NB4 (cell line): ENCODE measurements around the gene SPTBN4.

Source experiments
- DNase-seq: peaks from one replicate; pipeline ENCODE4 v3.0.0; 2010; ENCODE audit warnings: low read depth
- H3K4me3 ChIP-seq: one replicate; pipeline ENCODE4 v1.5.1; 2011; ENCODE audit warnings: mild to moderate bottlenecking, low read depth, low read length, moderate library complexity
- CTCF ChIP-seq: IDR thresholded peaks from one replicate; pipeline ENCODE4 v1.5.1; 2012; ENCODE audit warnings: low read depth, low read length
- MAX ChIP-seq: IDR thresholded peaks from 2 replicates; pipeline ENCODE4 v1.6.1; 2011; ENCODE audit warnings: low read depth, low read length
- MYC ChIP-seq: IDR thresholded peaks from 2 replicates; pipeline ENCODE4 v1.6.1; 2011; ENCODE audit warnings: low read depth, low read length
- POLR2A ChIP-seq: IDR thresholded peaks from 2 replicates; pipeline ENCODE4 v1.6.1; 2011; ENCODE audit warnings: mild to moderate bottlenecking; ENCODE audit not compliant: insufficient read length; ENCODE audit errors: extremely low read depth

SPTBN4 gene

GRCh38 chr19:40567040-40567749, 100.4 kb downstream of the SPTBN4 start:
- no peak for TF ChIP-seq MYC
- no peak for TF ChIP-seq MAX
- no peak for TF ChIP-seq CTCF
- no peak for TF ChIP-seq POLR2A
- H3K4me3 ChIP-seq: no peak overlapping the region
- DNase-seq: no peak

- DNase-seq: no peak
- TF ChIP-seq MAX (no peak), CTCF (no peak), MYC (no peak), POLR2A (no peak)
- no peak overlapping the region for H3K4me3 ChIP-seq
Observed at GRCh38 chr19:40567750-40568494, 101.1 kb downstream of the SPTBN4 start.

- DNase-seq: peak; percentile 95
- TF ChIP-seq MYC (no peak), CTCF (no peak), MAX (0 out of 2 replicates have a peak, but pooled peaks have one; percentile 3), POLR2A (no peak)
- H3K4me3 ChIP-seq: peak overlapping the region; percentile 25
Observed at GRCh38 chr19:40570313-40571004, 103.7 kb downstream of the SPTBN4 start.

GRCh38 chr19:40571005-40571318, 104.2 kb downstream of the SPTBN4 start:
- no peak for DNase-seq
- no peak for TF ChIP-seq MAX
- TF ChIP-seq POLR2A: no peak
- TF ChIP-seq CTCF: no peak
- TF ChIP-seq MYC: no peak
- H3K4me3 ChIP-seq: no peak overlapping the region

GRCh38 chr19:40571831-40572495, 105.2 kb downstream of the SPTBN4 start:
- DNase-seq: no peak
- no peak for TF ChIP-seq MYC
- TF ChIP-seq MAX: no peak
- TF ChIP-seq CTCF: no peak
- TF ChIP-seq POLR2A: no peak
- no peak overlapping the region for H3K4me3 ChIP-seq
